GM19438 (cell line): ENCODE data around the gene SHC3.

Source experiments
- ATAC-seq: cut with Tn5 transposase; IDR thresholded peaks from one replicate; pipeline ENCODE4 v1.9.1; 2021; ENCODE audit warnings: low read depth; ENCODE audit not compliant: unreplicated experiment

The SHC3 gene

DNA sequence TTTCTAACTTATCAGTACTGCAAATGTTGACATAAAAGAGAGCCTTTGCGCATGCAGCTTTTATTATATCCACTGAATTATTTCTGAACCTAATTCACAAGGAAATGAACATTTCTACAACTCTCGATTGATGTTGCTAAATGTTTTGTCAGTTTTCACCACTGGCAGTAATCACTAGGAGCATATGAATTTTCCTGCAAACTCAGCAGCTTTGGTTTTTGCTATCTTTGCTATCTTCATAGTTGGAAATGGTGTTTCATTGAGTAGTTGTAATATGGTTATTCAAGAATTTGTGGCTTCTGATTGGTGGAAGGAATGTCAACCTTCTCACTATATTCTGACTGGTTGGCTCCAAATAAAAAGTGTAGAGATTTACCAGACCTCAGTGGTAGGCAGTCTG, 8.9 kb upstream of the SHC3 start:
- ATAC-seq, result no peak

DNA sequence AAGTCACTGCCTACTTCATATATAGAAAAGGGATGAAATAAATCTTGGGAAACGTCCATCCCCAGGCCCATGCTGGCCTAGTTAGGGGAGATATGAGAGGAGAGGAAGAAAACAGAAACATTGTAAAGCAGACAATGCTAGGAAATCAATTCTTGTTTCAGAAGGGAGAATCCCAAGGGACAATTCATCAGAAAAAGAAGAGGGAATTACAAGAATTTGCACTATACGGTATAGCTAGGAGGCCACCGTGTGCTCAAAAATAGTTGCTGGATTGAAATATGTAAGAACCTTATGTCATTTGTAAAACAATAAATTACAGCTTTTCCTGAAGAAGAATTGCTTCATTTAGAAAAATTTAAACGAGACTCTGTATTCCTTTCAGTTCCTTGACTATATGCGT, 8.3 kb upstream of the SHC3 start:
- ATAC-seq, result no peak

- ATAC-seq, result no peak
Observed at GRCh38 chr9:89185980-89186379, 7.4 kb upstream of the SHC3 start.

DNA sequence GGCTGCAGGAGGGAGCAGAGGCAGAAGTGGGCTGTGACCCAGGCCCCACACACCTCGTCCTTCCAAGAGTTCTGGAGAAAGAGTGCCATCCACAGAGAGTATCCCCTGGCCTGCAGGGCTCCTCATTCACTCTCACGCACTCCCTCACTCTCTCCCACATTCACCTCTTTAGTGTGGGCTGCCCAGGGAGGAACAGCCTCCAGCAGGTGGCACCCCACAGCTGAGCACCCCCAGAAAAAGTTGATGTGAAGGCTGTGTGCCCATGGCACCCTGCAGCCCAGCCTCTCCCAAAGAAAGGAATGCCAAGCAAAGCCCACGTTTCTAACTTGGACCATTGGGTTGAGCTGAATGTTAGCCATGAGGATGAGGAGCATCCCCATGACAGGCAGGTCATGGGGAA, 4.5 kb upstream of the SHC3 start:
- no peak for ATAC-seq

DNA sequence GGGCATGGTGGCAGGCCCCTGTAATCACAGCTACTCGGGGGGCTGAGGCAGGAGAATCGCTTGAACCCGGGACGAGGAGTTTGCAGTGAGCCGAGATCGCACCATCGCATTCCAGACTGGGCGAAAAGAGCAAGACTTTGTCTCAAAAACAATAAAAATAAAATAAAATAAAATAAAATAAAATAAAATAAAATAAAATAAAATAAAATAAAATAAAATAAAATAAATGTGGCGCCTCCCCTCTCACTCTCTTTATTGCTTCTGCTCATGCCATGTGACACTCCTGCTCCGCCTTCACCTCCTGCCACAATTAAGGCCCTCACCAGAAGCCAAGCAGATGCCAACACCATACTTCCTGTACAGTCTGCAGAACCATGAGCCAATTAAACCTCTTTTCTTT, 3.8 kb upstream of the SHC3 start:
- ATAC-seq, result no peak

DNA sequence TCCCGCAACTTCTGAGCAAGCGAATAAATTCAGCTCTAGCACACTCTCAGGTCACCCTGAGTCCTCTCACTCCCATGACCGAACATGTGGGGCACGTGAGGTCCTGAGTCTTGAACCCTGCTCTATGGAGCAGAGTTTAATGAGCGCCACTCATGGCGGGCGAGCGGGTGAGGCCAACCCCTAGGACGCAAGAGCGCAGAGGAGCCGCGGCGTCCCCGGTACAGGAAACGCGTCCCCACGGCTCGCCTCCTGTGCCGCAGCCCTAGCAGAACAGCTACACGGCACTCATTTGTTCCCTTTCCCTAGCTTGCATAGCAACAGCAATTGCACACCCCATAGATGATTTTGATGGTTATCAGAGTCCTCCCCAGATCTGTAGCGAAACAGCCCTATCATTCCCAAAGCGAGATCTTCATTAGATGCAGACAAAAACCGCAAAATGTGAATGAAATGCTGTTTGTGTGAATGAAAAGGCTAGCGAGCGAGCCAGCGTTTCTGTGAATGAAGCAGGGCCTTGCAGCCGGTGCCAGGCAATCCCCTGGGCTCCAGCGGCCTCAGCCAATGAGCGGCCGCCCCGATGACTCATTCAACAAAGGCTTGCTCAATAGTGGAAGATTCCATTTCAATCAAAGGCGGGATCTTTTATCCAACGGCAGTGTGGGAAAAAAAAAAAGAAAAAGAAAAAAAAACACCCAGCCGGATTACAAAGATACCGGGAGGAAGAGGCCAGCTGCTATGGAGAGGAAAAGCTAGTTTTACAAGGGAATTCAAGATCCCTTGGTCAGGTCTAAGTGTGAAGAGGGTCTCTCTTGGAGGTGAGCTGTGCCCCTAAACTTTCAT, 1.5 kb upstream of the SHC3 start:
- no peak for ATAC-seq

DNA sequence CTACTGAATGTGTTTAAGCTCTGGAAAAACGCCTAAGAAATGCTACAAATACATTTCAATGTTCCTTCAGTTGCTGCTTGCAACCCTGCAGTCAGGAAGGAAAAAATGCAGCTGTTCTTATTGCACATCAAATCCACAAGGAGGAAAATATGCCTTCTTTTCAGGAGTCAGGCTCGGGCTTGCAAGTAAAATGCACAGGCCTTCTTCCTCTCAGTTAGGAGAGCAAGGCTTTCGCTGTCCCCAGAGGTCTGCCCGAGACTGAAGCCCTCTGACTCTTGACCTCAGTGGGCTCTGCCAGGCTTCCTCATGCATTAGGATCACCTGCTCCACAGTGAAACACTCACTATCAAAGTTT, 899 bp upstream of the SHC3 start:
- no peak for ATAC-seq

- ATAC-seq, result no peak
Observed at GRCh38 chr9:89178830-89179539, 367 bp upstream of the SHC3 start.

DNA sequence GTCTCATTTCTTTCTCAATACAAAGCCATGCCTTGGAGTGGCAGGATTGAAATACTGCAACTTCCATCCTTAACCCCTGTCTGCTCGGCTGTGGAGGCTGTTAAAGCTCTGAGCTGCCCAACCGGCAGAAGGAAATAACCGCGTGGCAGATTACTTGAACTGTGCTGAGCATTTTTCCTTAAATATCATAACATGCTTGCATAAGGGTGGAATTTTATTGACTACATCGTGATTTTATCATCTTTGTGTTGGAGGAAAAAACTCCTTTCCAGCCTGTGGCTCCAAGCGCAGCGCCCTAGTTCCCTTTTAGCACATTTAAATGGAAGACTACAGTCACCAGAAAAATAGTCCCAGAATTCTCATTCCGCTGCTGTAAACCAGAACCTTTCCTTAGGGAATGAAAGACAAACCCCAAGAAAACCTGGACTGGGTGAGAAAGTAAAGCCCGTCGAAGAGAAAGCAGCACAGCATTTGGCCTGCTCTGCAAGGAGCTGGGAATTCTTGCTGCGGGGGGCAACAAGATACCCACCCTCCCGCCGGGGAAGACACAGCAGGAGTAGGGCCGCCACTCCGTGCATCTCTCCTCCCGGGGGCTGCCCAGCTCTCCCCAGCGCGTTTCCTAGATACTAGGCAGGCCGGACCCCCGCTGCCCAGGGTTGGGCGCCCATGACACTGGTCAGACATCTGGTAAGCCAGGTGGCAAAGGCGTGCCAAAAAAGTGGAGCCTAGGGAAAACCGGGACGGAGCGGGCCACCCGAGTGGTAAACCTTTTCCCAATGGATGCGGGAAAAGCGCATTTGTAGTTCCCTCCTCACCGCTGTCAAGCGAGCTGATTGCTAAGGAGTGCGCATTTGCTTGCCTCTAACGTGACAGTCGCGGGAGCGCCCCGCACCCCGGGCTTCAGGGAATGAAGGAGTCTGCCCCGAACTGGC, 1.3 kb downstream of the SHC3 start:
- no peak for ATAC-seq

DNA sequence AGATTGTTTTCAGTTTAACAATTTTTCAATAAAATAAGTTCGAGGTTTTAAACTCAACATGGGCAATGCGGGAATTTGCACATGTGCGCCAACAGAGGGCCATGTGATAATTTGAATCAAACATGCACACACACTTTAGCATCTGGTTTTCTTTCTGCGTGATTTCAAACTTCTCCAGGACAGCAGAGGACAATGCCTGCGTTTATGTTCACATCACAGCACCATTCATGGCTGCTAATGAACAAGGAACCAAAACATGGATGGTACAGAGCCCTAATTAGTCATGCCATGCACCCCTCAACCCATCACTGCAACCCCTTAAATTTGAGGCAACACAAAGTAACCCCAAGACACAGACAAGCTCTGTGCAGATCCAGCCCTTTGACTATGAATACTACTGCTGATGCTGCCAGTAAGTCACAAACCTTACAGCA, 2.8 kb downstream of the SHC3 start:
- ATAC-seq, result no peak

DNA sequence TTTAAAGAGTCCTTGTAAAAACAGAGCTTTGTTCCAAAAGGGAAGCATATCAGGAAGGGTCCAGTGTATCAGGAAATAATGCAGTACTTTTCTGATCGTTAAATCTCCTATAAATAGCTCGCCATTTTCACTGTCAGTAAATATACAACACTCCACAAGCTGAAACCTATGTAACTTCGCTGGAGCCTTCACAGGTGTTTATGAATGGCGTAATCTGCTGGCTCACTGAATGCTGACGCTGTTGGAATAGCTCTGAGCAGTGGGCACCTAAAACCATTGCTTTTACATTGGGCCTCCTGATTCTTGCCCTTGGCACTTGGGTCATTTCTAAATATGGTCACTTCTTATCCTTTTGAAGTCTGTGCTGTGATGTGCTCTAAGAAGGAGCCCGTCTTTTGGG, 4.3 kb downstream of the SHC3 start:
- no peak for ATAC-seq

DNA sequence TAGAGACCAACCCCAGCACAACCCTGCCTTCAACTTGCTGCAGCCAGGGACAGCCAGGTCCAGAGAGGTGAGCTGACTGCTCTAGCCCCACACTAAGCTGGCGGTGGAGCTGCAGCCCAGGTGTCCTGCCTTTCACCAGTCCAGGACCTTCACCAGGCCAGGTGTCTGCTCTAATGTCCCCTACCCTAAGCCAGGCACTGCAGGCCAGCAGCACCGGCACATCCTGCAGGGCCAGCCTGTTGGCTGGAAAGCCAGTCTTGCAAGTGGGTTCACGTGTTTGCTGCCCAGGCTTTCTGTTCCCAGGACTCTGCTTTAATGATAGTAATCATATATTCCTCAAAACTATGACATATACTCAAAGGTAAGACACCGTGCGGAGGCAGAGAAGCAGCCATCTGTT, 5.5 kb downstream of the SHC3 start:
- no peak for ATAC-seq

- no peak for ATAC-seq
Observed at GRCh38 chr9:89172398-89172797, 6.2 kb downstream of the SHC3 start.

- no peak for ATAC-seq
Observed at GRCh38 chr9:89171693-89172092, 6.9 kb downstream of the SHC3 start.

DNA sequence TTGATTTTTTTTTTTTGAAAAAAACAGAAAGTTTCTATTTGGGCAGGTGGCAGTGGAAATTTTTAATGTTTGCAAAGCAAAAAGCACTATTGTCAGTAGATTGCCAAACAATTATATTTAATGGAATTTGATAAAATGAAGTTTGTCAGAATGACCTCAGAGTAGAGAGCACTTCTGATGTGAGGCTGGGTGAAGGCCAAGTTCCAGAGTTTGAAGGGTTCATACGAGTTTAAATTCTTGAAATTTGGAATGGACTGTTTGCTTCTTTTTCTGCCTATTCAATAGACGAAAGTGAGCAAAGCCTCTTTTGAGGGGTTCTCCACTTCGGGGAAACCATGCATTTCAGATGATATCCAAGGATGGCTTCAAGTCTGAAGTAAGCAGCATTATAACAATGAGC, 7.4 kb downstream of the SHC3 start:
- no peak for ATAC-seq

DNA sequence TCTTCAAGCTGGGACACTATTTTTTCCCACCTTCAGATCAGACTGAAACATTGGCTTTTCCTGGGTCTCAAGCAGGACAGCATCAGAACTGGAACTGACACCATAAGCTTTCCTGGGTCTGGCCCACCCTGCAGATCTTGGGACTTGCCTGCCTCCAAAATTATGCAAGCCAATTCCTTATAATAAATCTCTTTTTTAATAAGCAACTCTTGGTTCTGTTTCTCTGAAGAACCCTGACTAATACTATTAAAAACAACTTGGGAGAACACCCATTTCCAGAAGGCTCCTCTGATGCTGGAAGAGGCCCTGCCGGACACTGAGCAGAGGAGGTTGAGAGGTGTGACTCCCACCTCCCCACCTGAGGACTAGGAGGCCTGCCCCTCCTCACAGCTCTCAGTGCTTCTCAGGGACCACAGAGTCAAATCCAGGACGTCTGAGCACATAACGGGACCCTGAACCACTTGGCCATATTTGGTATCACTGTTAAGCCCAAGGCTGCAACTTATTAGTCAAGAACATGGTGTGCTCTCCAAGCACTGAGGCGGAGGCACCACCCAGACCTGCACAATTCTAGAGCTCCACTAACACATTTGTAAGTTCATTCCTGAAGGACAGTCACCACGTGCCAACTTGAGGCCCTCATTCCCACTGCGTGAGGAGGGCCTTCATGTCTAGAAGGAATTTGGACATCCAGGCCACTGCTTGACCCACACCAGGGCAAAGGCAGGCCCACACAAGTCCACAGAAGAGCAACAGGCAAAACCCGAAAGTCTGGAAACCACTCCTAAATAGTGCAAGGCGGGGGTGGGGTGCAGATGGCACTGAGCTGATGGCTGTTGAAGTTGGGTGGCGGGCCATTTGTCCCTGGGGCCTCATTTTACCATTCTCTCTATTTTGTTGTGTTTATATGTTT, 9.5 kb downstream of the SHC3 start:
- ATAC-seq, result no peak

DNA sequence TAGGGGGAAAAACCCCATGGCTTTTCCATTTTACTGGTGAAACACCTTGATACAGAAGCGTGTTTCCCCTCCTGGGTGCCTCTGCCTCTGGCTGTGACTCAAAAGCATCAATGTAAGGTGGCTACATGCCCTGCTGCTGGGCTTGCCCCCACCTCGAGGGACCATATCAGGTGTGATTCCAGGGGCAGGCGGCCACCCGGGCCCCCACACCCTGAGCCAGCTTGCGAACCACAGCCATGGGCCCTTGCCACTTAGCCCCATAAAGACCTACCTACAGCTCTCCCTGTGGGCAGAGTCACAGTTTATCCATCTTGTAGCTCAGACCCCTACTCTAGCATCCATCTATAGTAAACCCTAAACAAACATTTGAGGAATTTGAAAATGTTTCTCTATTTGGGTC, 10.8 kb downstream of the SHC3 start:
- ATAC-seq, result no peak

GRCh38 chr9:89166852-89167251, 11.8 kb downstream of the SHC3 start:
- no peak for ATAC-seq

- ATAC-seq, result no peak
Observed at GRCh38 chr9:89165880-89166279, 12.7 kb downstream of the SHC3 start.

DNA sequence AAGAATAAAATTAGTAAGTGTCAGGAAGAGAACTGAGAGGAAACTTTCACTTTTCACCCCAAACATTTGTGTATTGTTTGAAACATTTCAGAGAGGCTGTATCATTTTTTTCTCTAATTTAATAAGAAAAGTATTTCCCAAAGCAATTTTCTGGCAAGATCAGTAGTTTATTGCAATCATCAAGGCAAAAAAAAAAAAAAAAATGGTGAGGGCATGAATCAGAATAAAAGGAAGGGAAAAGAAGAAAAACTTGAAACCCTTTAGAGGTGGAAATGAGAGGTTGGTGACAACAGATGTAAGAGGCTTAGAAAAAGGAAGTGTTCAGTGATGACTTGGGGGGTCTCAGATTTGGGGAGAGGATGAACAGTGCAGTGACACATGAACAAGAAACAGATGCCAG, 13.3 kb downstream of the SHC3 start:
- ATAC-seq, result no peak
